Mesothelial cell of epicardium (in vitro differentiated cells): ENCODE data around the gene RAD51B. TPM values are rescaled to one million over a fixed set of nuclear protein-coding genes. Genes with fewer than 3 reads are reported as not detected.

Experiments
- DNase-seq, 2 experiments: peaks; one replicate each; pipeline ENCODE4 v3.0.0; 2021; ENCODE audit warnings: low spot score in 2 of 2; ENCODE audit not compliant: unreplicated experiment in 2 of 2
- H3K27ac Mint-ChIP-seq: 2 replicates; pipeline ENCODE4 v1.8.0; 2021; ENCODE audit warnings: mixed read lengths
- H3K27me3 Mint-ChIP-seq: 2 replicates; pipeline ENCODE4 v1.8.0; 2021; ENCODE audit warnings: low read depth, mixed read lengths
- H3K36me3 Mint-ChIP-seq: 2 replicates; pipeline ENCODE4 v1.8.0; 2021; ENCODE audit warnings: mixed read lengths
- H3K4me1 Mint-ChIP-seq: 2 replicates; pipeline ENCODE4 v1.8.0; 2021; ENCODE audit warnings: mixed read lengths
- H3K4me3 Mint-ChIP-seq: 2 replicates; pipeline ENCODE4 v1.8.0; 2021; ENCODE audit warnings: mild to moderate bottlenecking, moderate library complexity, mixed read lengths
- H3K9me3 Mint-ChIP-seq: 2 replicates; pipeline ENCODE4 v1.8.0; 2021; ENCODE audit warnings: mixed read lengths
- total RNA-seq: library from RNA; stranded (reverse); gene quantifications from 3 replicates; pipeline ENCODE4 v1.2.1, GENCODE V29; 2021
- TF ChIP-seq, protein P1 (sequence below): fragments of 200-600 bp; sonication (generic); IDR thresholded peaks from one replicate; pipeline ENCODE4 v1.5.0; 2021; ENCODE audit warnings: antibody characterized with exemption; ENCODE audit not compliant: unreplicated experiment

RAD51B gene
- total RNA-seq, 1 donor from 2014 or later, result 34.7 TPM

DNA sequence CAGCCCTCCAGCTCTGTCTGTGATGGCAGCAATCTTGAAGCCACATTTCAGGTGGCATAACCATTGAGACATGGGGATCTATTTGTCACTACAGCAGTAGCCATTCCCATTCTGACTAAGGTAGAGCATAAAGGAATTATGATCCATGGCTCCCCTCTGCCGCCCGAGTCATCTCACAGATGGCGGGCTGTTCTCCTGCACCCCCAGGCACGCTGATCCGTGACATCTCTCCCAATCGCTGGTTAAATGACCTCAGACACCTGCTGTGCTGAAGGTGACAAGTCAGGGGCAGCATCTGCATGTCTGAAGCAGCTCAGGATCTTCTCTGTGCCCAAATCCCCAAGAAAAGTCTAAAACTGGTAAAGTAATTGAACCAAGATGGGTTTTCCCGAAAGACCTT lies 849.0 kb downstream of the RAD51B start:
- peak overlapping the region; percentile 81 for H3K27ac Mint-ChIP-seq
- H3K9me3 Mint-ChIP-seq, result no peaks in the 10 kb centered on the region
- H3K27me3 Mint-ChIP-seq, result no peaks in the 10 kb centered on the region
- TF ChIP-seq, protein P1, sequence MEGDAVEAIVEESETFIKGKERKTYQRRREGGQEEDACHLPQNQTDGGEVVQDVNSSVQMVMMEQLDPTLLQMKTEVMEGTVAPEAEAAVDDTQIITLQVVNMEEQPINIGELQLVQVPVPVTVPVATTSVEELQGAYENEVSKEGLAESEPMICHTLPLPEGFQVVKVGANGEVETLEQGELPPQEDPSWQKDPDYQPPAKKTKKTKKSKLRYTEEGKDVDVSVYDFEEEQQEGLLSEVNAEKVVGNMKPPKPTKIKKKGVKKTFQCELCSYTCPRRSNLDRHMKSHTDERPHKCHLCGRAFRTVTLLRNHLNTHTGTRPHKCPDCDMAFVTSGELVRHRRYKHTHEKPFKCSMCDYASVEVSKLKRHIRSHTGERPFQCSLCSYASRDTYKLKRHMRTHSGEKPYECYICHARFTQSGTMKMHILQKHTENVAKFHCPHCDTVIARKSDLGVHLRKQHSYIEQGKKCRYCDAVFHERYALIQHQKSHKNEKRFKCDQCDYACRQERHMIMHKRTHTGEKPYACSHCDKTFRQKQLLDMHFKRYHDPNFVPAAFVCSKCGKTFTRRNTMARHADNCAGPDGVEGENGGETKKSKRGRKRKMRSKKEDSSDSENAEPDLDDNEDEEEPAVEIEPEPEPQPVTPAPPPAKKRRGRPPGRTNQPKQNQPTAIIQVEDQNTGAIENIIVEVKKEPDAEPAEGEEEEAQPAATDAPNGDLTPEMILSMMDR, result no peak
- H3K36me3 Mint-ChIP-seq, result no peaks in the 10 kb centered on the region
- no peak for DNase-seq
- H3K4me1 Mint-ChIP-seq, result peaks cover 90% of the 10 kb centered on the region
- H3K4me3 Mint-ChIP-seq, result no peak overlapping the region

DNA sequence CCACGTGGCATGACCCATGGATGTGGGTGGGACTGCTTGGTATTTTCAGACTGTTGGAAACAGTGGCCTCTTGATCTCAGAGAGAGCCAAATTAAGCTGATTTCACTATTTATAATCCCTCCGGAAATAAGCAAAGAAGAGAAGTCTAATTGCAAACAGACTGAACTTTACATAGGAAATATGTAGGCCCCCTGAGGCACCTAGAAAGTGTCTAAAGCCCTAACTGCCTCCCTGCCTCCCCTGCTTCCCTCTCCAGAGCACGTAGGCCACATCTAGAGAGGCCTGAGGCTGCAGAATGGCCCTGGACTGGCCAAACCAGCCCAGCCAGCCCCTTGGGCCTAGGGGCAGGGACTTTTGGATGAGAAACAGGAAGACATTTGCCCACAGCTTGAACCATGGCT lies 849.5 kb downstream of the RAD51B start:
- DNase-seq, result no peak
- H3K9me3 Mint-ChIP-seq, result no peaks in the 10 kb centered on the region
- TF ChIP-seq, protein P1, result no peak
- no peaks in the 10 kb centered on the region for H3K27me3 Mint-ChIP-seq
- H3K4me1 Mint-ChIP-seq, result peaks cover 86% of the 10 kb centered on the region
- no peaks in the 10 kb centered on the region for H3K36me3 Mint-ChIP-seq
- peak overlapping the region; percentile 81 for H3K27ac Mint-ChIP-seq
- no peak overlapping the region for H3K4me3 Mint-ChIP-seq

DNA sequence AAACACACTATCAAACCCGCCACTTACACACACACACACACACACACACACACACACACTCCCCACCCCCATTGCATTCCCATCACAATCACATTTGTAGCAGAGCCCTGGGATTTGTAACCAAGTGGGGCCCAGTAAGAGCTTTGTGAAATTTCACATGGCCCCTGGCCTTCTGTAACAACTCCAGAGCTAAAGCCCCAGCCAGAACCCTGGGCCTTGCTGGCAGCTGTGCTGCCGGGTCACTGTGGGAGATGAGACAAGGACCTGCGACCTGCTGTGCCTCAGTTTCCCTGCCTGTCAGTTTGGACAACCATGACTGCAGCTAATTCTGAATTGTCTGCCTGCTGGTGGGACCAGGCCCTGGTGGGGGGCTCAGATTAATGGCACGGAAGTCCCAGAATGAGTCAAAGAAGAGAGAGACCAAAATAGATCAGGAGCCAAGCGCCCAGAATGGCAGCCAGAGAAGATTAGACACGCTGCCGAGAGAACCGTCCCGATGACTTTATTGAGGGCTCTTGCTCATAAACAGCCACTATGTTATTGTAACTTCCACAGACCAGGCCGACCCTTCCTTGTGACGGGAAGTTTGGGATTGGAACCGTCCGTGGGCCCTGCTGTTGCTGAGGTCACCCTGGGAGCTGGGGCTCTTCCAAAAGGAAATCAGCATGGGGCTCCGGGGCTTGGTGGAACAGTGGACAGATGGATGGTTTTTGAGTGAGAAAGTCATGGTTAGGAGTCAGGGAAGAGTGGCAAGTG lies 850.2 kb downstream of the RAD51B start:
- H3K27ac Mint-ChIP-seq, result peak overlapping the region; percentile 81

DNA sequence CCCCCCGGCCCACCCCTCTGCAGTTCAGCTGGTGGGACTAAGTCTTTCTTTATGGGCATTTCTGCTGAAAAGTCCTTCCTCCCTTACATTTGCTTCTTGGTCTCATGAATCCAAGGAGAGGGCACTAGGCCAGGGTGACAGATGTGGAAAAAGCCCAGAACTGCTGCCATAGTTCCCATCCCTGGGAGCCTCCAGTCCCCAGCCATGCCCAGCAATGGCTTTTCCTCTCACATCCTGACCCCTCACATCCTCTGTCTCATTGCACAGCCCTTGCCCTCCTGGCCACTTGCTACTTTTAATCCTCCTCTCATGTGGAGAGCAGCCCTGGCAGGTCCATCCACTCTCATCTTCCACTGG lies 850.8 kb downstream of the RAD51B start:
- peak overlapping the region; percentile 51 for H3K27ac Mint-ChIP-seq
- no peaks in the 10 kb centered on the region for H3K27me3 Mint-ChIP-seq
- no peaks in the 10 kb centered on the region for H3K9me3 Mint-ChIP-seq
- no peak overlapping the region for H3K4me3 Mint-ChIP-seq
- TF ChIP-seq, protein P1, result no peak
- DNase-seq, result no peak
- peaks cover 80% of the 10 kb centered on the region for H3K4me1 Mint-ChIP-seq
- no peaks in the 10 kb centered on the region for H3K36me3 Mint-ChIP-seq

More for the DNA sequence above, 850.2 kb downstream of the RAD51B start:
- Mint-ChIP-seq H3K4me3 (no peak overlapping the region), H3K36me3 (no peaks in the 10 kb centered on the region), H3K9me3 (no peaks in the 10 kb centered on the region), H3K4me1 (peaks cover 80% of the 10 kb centered on the region), H3K27me3 (no peaks in the 10 kb centered on the region)
- DNase-seq, result no peak
- TF ChIP-seq, protein P1, result no peak

DNA sequence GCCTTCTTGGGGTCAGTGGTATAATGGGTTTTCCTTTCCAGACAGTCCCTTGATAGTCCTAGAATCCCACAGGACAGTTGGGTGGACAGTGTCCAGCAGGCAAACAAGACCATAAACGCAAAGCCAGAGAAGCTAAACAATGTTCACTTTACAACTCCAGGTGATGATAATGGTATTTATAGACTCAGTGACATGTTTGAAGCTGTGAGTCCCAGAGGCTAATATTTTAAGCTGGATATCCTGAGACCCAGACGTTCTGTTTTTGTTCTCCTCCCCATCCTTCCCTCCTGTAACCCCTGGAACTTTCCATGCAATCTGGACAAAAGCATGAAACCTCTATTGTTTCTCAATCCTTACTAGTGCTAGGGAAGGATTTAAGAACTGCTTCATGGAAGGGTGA lies 852.3 kb downstream of the RAD51B start:
- no peaks in the 10 kb centered on the region for H3K36me3 Mint-ChIP-seq
- peaks cover 79% of the 10 kb centered on the region for H3K4me1 Mint-ChIP-seq
- H3K27ac Mint-ChIP-seq, result no peak overlapping the region
- TF ChIP-seq, protein P1, result no peak
- H3K27me3 Mint-ChIP-seq, result no peaks in the 10 kb centered on the region
- no peak for DNase-seq
- H3K4me3 Mint-ChIP-seq, result no peak overlapping the region
- no peaks in the 10 kb centered on the region for H3K9me3 Mint-ChIP-seq
